Fibroblast of lung (primary cell): ENCODE data around the gene LTC4S.

Source experiments
- CTCF ChIP-seq, 2 donors: IDR thresholded peaks in 1 of 2; conservative IDR thresholded peaks in 1 of 2; 1 replicate in 1 of 2; 2 replicates in 1 of 2; pipeline ENCODE4 v1.5.1; 2011 to 2012; ENCODE audit warnings: low read length in 2 of 2, control low read depth in 1 of 2, inconsistent platforms in 1 of 2, low read depth in 1 of 2, mild to moderate bottlenecking in 1 of 2
- EZH2 ChIP-seq: IDR thresholded peaks from 2 replicates; pipeline ENCODE4 v1.5.1; 2012; ENCODE audit warnings: low read length, control low read depth, mild to moderate bottlenecking; ENCODE audit errors: missing control alignments

GRCh38 chr5:179758955-179759354, 34.8 kb upstream of the LTC4S start:
- no peak for TF ChIP-seq CTCF (conservative IDR thresholded peaks at IDR 0.05 in 1 of 2, IDR thresholded peaks at IDR 0.05 in 1 of 2; ENCODE audit: low read depth in 1 of 2, low read length in 2 of 2)
- no peak for TF ChIP-seq EZH2
